Uterus (tissue), 4 donors: ENCODE results near the gene RSPO4. TPM values are rescaled to one million over a fixed set of nuclear protein-coding genes. Genes with fewer than 3 reads are reported as not detected.

Source experiments
- DNase-seq, 2 donors: peaks; one replicate each; pipeline ENCODE4 v3.0.0-alpha.2; 2019 to 2020
- H3K27ac ChIP-seq, 2 donors: fragments of 200-600 bp; sonication (generic); 1 replicate in 1 of 2; 2 replicates in 1 of 2; pipeline ENCODE4 v1.5.1; 2016 to 2018
- H3K27me3 ChIP-seq, 2 donors: fragments of 200-600 bp; sonication (generic); one replicate each; pipeline ENCODE4 v1.5.1; 2018 to 2019; ENCODE audit warnings: control low read depth in 1 of 2
- H3K36me3 ChIP-seq, 2 donors: fragments of 200-600 bp; sonication (generic); one replicate each; pipeline ENCODE4 v1.5.1; 2019; ENCODE audit warnings: control low read depth in 1 of 2
- H3K4me1 ChIP-seq, 2 donors: fragments of 200-600 bp; sonication (generic); one replicate each; pipeline ENCODE4 v1.5.1; 2018 to 2019; ENCODE audit warnings: control low read depth in 1 of 2
- H3K4me3 ChIP-seq, 2 donors: fragments of 200-600 bp; sonication (generic); 1 replicate in 1 of 2; 2 replicates in 1 of 2; pipeline ENCODE4 v1.5.1; 2018 to 2019; ENCODE audit warnings: mild to moderate bottlenecking in 1 of 2
- H3K9me3 ChIP-seq, 2 donors: fragments of 200-600 bp; sonication (generic); one replicate each; pipeline ENCODE4 v1.5.1; 2019; ENCODE audit warnings: control low read depth in 1 of 2
- CTCF ChIP-seq, 4 experiments: fragments of 200-600 bp in 2 of 4; fragments of 450-650 bp in 2 of 4; sonication (generic) in 2 of 4; IDR thresholded peaks; one replicate each; pipeline ENCODE4 v1.5.1; 2016 to 2019; ENCODE audit warnings: antibody characterized with exemption in 4 of 4, mild to moderate bottlenecking in 2 of 4, moderate library complexity in 1 of 4
- POLR2A ChIP-seq, 2 donors: fragments of 450-650 bp; IDR thresholded peaks; one replicate each; pipeline ENCODE4 v1.6.1; 2016; ENCODE audit warnings: antibody characterized with exemption in 2 of 2, mild to moderate bottlenecking in 1 of 2, moderate library complexity in 1 of 2
- intact Hi-C: fragments of 100-400 bp; cut with DNase I; formaldehyde crosslinking; loops from one replicate; pipeline ENCODE4 v1.15.1; 2023; ENCODE audit warnings: low total_unique reads
- total RNA-seq, 4 donors: library from RNA; depleted of rRNA in 3 of 4; stranded (reverse); fragments of >200 nt in 3 of 4; gene quantifications; one replicate each; pipeline versions ENCODE4 v1.1.0 to v1.2.4, GENCODE V29; 2014 to 2023
- donor health status: DM: yes; HTN: yes; CAD: no.

RSPO4 gene
- total RNA-seq, 4 donors from 2014 or later, result 0.67 TPM; not detected in 3

- Histone ChIP-seq H3K36me3 (no peaks in the 10 kb centered on the region), H3K4me3 (no peak overlapping the region), H3K4me1 (no peaks in the 10 kb centered on the region), H3K27me3 (no peaks in the 10 kb centered on the region), H3K27ac (no peak overlapping the region), H3K9me3 (no peaks in the 10 kb centered on the region)
- intact Hi-C loops, result no loop called here
- DNase-seq, result no peak
- TF ChIP-seq CTCF (IDR thresholded peaks at IDR 0.05) (no peak), POLR2A (IDR thresholded peaks at IDR 0.05) (no peak)
Observed at GRCh38 chr20:944148-944547, 58.0 kb downstream of the RSPO4 start.

- intact Hi-C loops, result no loop called here
Observed at GRCh38 chr20:942611-943010, 59.5 kb downstream of the RSPO4 start.

GRCh38 chr20:940926-941325 lies 61.2 kb downstream of the RSPO4 start:
- Histone ChIP-seq H3K4me3 (no peak overlapping the region), H3K36me3 (no peaks in the 10 kb centered on the region), H3K4me1 (no peaks in the 10 kb centered on the region), H3K9me3 (no peaks in the 10 kb centered on the region), H3K27ac (no peak overlapping the region), H3K27me3 (no peaks in the 10 kb centered on the region)
- intact Hi-C loops, result no loop called here
- DNase-seq, result no peak
- no peak for TF ChIP-seq POLR2A (IDR thresholded peaks at IDR 0.05)
- no peak for TF ChIP-seq CTCF (IDR thresholded peaks at IDR 0.05)

More at GRCh38 chr20:942611-943010, 59.5 kb downstream of the RSPO4 start:
- Histone ChIP-seq H3K27ac (no peak overlapping the region), H3K4me1 (no peaks in the 10 kb centered on the region), H3K9me3 (no peaks in the 10 kb centered on the region), H3K4me3 (no peak overlapping the region), H3K27me3 (no peaks in the 10 kb centered on the region), H3K36me3 (no peaks in the 10 kb centered on the region)
- DNase-seq, result no peak
- no peak for TF ChIP-seq POLR2A (IDR thresholded peaks at IDR 0.05)
- TF ChIP-seq CTCF (IDR thresholded peaks at IDR 0.05), result no peak

- DNase-seq, result no peak
- no peak for TF ChIP-seq CTCF (IDR thresholded peaks at IDR 0.05)
- no peak for TF ChIP-seq POLR2A (IDR thresholded peaks at IDR 0.05)
- intact Hi-C loops, result no loop called here
Observed at GRCh38 chr20:939606-940005, 62.5 kb downstream of the RSPO4 start.

DNA sequence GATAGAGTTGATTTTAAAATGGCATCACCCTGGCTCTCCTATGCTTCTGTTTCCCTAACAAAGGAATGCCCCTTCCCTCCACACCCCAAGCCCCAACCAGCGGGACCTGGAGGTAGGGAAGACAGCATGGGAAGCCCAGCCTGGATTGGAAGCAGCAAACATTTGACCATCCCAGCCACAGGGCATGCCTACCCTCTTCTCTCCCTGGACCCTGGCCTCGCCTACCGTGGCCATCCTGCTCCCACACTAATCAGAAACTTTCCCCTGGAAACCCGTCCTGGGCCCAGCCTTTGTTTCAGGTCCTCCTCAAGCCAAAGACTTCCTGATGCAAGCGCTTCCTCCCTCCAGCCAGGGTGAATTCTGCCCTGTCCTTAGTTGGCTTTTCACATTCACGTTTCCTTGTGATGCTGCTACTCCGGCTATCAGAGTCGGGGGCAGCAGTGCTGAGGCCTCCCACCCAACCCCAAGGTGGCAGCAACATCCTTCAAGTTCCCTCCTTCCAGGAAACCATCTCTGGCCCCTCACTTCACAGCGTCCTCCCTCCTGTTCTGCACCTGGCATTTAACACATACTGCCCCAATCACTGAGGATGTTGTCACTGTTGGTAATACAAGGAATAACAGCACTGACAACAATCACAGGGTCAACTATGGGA lies 67.8 kb downstream of the RSPO4 start:
- Histone ChIP-seq H3K27ac (no peak overlapping the region), H3K4me1 (no peaks in the 10 kb centered on the region), H3K36me3 (no peaks in the 10 kb centered on the region), H3K4me3 (no peak overlapping the region), H3K27me3 (no peaks in the 10 kb centered on the region), H3K9me3 (no peaks in the 10 kb centered on the region)
- TF ChIP-seq CTCF (IDR thresholded peaks at IDR 0.05), result no peak
- no peak for TF ChIP-seq POLR2A (IDR thresholded peaks at IDR 0.05)
- intact Hi-C loops, result no loop called here
- DNase-seq, result no peak

More at GRCh38 chr20:939606-940005, 62.5 kb downstream of the RSPO4 start:
- no peak overlapping the region for H3K4me3 ChIP-seq
- no peak overlapping the region for H3K27ac ChIP-seq
- no peaks in the 10 kb centered on the region for H3K9me3 ChIP-seq
- H3K4me1 ChIP-seq, result no peaks in the 10 kb centered on the region
- H3K27me3 ChIP-seq, result no peaks in the 10 kb centered on the region
- no peaks in the 10 kb centered on the region for H3K36me3 ChIP-seq
